Tibial nerve (tissue), 4 donors: ENCODE results near the gene DLX1. TPM values are rescaled to one million over a fixed set of nuclear protein-coding genes. Genes with fewer than 3 reads are reported as not detected.
"Not testable (repeated sequence)": the region's sequence is repeated elsewhere in the genome, so short reads cannot be mapped to it uniquely, and the experiment has no call there.

Experiments used
- DNase-seq, 2 donors: peaks; one replicate each; pipeline ENCODE4 v3.0.0-alpha.2; 2019; ENCODE audit warnings: low spot score in 2 of 2
- H3K27ac ChIP-seq, 4 donors: fragments of 200-600 bp; sonication (generic) in 3 of 4; one replicate each; pipeline ENCODE4 v1.5.1; 2017 to 2019; ENCODE audit warnings: mild to moderate bottlenecking in 1 of 4
- H3K27me3 ChIP-seq, 2 donors: fragments of 200-600 bp; sonication (generic) in 1 of 2; one replicate each; pipeline versions ENCODE4 v1.5.1 to v1.6.0; 2017 to 2019
- H3K36me3 ChIP-seq, 3 donors: fragments of 200-600 bp; sonication (generic); one replicate each; pipeline ENCODE4 v1.5.1; 2018 to 2019
- H3K4me1 ChIP-seq, 4 donors: fragments of 200-600 bp; sonication (generic) in 3 of 4; one replicate each; pipeline ENCODE4 v1.5.1; 2017 to 2019
- H3K4me3 ChIP-seq, 4 donors: fragments of 200-600 bp; sonication (generic) in 3 of 4; one replicate each; pipeline ENCODE4 v1.5.1; 2017 to 2019; ENCODE audit warnings: mild to moderate bottlenecking in 1 of 4, moderate library complexity in 1 of 4
- H3K9me3 ChIP-seq, 4 donors: fragments of 200-600 bp; sonication (generic) in 3 of 4; one replicate each; pipeline ENCODE4 v1.5.1; 2017 to 2019
- CTCF ChIP-seq, 5 experiments: fragments of 200-600 bp in 3 of 5; fragments of 450-650 bp in 2 of 5; sonication (generic) in 3 of 5; IDR thresholded peaks; one replicate each; pipeline ENCODE4 v1.5.1; 2016 to 2019; ENCODE audit warnings: antibody characterized with exemption in 5 of 5, mild to moderate bottlenecking in 3 of 5, moderate library complexity in 2 of 5
- EP300 ChIP-seq, 2 donors: sonication (generic); formaldehyde crosslinking; IDR thresholded peaks; one replicate each; pipeline ENCODE4 v1.6.1; 2017; ENCODE audit warnings: antibody characterized with exemption in 2 of 2, mild to moderate bottlenecking in 1 of 2
- POLR2A ChIP-seq, 2 donors: fragments of 450-650 bp; IDR thresholded peaks; one replicate each; pipeline ENCODE4 v1.6.1; 2017; ENCODE audit warnings: antibody characterized with exemption in 2 of 2, mild to moderate bottlenecking in 2 of 2, moderate library complexity in 2 of 2
- WGBS, 2 donors: methylation state at CpG; one replicate each; pipeline ENCODE4 v1.1.5; 2018; 5-methylcytosine and 5-hydroxymethylcytosine counted together
- total RNA-seq, 4 donors: library from RNA; depleted of rRNA; stranded (reverse); fragments of >200 nt; gene quantifications; one replicate each; pipeline ENCODE4 v1.1.0, GENCODE V29; 2016

DLX1 gene
- total RNA-seq, 4 donors from 2014 or later, result 0.44 TPM; not detected in 3

DNA sequence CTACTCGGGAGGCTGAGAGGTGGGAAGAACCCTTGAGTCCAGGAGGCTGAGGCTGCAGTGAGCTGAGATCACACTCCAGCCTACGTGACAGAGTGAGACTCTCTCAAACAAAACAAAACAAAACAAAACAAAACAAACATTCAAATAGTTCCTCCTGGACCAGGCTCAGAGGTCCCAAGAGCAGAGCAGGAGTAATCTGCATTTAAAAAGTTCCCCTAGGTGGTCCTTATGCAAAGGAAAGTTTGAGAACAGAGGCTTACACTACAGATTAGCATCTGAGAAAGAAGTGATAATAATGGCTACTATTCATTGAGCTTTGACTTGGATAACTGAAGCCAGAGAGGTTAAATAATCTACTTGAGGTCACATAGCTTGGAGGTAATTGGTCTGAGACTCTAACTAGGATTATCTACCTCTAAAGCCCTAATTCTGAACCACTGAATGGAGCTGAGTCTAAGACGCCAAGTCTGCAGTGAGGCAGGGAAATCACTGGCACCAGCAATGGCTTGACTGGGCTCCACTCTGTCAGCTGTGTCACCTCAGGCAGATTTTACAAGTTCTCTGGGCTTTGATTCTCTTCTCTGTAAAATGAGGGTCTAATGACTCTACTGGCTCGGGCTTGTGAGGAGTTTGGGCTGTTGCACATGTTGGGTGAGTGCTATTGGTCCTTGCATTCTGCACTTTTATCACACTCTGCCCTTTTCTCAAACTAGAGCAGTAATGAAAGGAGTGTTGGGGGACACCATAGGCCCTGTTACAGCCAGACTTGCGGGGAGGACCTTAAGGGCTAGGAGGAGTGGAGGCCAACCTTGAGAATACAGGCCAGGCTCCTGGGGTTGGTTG is 46.6 kb downstream of the DLX1 start:
- TF ChIP-seq POLR2A (IDR thresholded peaks at IDR 0.05) (no peak), EP300 (IDR thresholded peaks at IDR 0.05) (no peak), CTCF (IDR thresholded peaks at IDR 0.05) (no peak)
- no peak overlapping the region for H3K4me3 ChIP-seq
- H3K27me3 ChIP-seq, result no peaks in the 10 kb centered on the region
- WGBS, 2 donors, result 68 to 83% methylated on average over 5 of the region's 5 CpGs
- H3K27ac ChIP-seq, result no peak overlapping the region
- peaks cover 0 to 15% (median 0%) of the 10 kb centered on the region in 4 donors for H3K9me3 ChIP-seq
- no peak for DNase-seq
- H3K4me1 ChIP-seq, result no peaks in the 10 kb centered on the region
- H3K36me3 ChIP-seq, result no peaks in the 10 kb centered on the region

- no peaks in the 10 kb centered on the region for H3K27me3 ChIP-seq
- DNase-seq, result no peak
- H3K27ac ChIP-seq, result no peak overlapping the region
- H3K4me1 ChIP-seq, result no peaks in the 10 kb centered on the region
- peaks cover 0 to 9% (median 0%) of the 10 kb centered on the region in 4 donors for H3K9me3 ChIP-seq
- no peak for TF ChIP-seq POLR2A (IDR thresholded peaks at IDR 0.05)
- no peak for TF ChIP-seq EP300 (IDR thresholded peaks at IDR 0.05)
- TF ChIP-seq CTCF (IDR thresholded peaks at IDR 0.05), result no peak
- no peak overlapping the region for H3K4me3 ChIP-seq
- WGBS, 2 donors, result 71 to 83% methylated on average over 3 of the region's 3 CpGs
- H3K36me3 ChIP-seq, result no peaks in the 10 kb centered on the region
Measured at GRCh38 chr2:172134270-172134669, 49.0 kb downstream of the DLX1 start.

GRCh38 chr2:172135446-172135845 is 50.1 kb downstream of the DLX1 start:
- no peak overlapping the region for H3K4me3 ChIP-seq
- no peak overlapping the region for H3K27ac ChIP-seq
- WGBS, 2 donors, result 79 to 83% methylated on average over 4 of the region's 4 CpGs
- no peaks in the 10 kb centered on the region for H3K36me3 ChIP-seq
- no peak for DNase-seq
- H3K27me3 ChIP-seq, result no peaks in the 10 kb centered on the region
- TF ChIP-seq POLR2A (IDR thresholded peaks at IDR 0.05) (no peak), CTCF (IDR thresholded peaks at IDR 0.05) (no peak), EP300 (IDR thresholded peaks at IDR 0.05) (no peak)
- no peaks in the 10 kb centered on the region for H3K4me1 ChIP-seq
- peaks cover 0 to 5% (median 0%) of the 10 kb centered on the region in 4 donors for H3K9me3 ChIP-seq

DNA sequence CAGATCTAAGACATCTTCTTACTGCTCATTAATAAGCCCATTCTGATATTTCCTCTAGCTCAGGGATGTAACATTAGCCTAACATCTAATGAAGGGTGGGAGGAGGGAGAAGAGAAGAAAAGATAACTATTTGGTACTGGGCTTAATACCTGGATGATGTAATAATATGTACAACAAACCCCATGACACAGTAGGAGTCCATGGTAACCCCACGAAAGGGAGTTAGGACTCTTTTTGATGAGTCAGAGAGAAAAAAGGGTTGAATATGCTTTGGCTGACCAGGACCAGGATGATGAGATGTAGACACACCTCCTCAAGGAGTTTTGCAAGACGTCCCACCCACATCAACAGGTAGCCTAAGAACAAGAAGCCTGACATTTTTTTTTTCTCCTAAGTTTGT is 51.8 kb downstream of the DLX1 start:
- H3K27ac ChIP-seq, result no peak overlapping the region
- TF ChIP-seq POLR2A (IDR thresholded peaks at IDR 0.05) (no peak), CTCF (IDR thresholded peaks at IDR 0.05) (no peak), EP300 (IDR thresholded peaks at IDR 0.05) (no peak)
- no peaks in the 10 kb centered on the region for H3K4me1 ChIP-seq
- no peaks in the 10 kb centered on the region for H3K27me3 ChIP-seq
- no peaks in the 10 kb centered on the region for H3K36me3 ChIP-seq
- DNase-seq, result no peak
- H3K4me3 ChIP-seq, result no peak overlapping the region
- H3K9me3 ChIP-seq, result peaks cover 0 to 5% (median 0%) of the 10 kb centered on the region in 4 donors
- WGBS, 2 donors, result 68% methylated on average over 2 of the region's 2 CpGs

GRCh38 chr2:172137943-172138342 is 52.6 kb downstream of the DLX1 start:
- H3K27me3 ChIP-seq, result no peaks in the 10 kb centered on the region
- TF ChIP-seq EP300 (IDR thresholded peaks at IDR 0.05), result no peak
- no peak for TF ChIP-seq CTCF (IDR thresholded peaks at IDR 0.05)
- TF ChIP-seq POLR2A (IDR thresholded peaks at IDR 0.05), result no peak
- H3K4me1 ChIP-seq, result no peaks in the 10 kb centered on the region
- H3K4me3 ChIP-seq, result no peak overlapping the region
- 87 to 95% methylated on average over 2 of the region's 2 CpGs for WGBS, 2 donors
- peaks cover 0 to 5% (median 0%) of the 10 kb centered on the region in 4 donors for H3K9me3 ChIP-seq
- H3K36me3 ChIP-seq, result no peaks in the 10 kb centered on the region
- H3K27ac ChIP-seq, result no peak overlapping the region
- no peak for DNase-seq

GRCh38 chr2:172138727-172139126 is 53.4 kb downstream of the DLX1 start:
- not testable (repeated sequence) for H3K4me3 ChIP-seq, H3K4me1 ChIP-seq, DNase-seq, H3K27me3 ChIP-seq, H3K27ac ChIP-seq, H3K9me3 ChIP-seq, H3K36me3 ChIP-seq
- 76 to 85% methylated on average over 1 of the region's 1 CpG for WGBS, 2 donors
